ENCODE data around the gene MYO10.

Gene MYO10

DNA sequence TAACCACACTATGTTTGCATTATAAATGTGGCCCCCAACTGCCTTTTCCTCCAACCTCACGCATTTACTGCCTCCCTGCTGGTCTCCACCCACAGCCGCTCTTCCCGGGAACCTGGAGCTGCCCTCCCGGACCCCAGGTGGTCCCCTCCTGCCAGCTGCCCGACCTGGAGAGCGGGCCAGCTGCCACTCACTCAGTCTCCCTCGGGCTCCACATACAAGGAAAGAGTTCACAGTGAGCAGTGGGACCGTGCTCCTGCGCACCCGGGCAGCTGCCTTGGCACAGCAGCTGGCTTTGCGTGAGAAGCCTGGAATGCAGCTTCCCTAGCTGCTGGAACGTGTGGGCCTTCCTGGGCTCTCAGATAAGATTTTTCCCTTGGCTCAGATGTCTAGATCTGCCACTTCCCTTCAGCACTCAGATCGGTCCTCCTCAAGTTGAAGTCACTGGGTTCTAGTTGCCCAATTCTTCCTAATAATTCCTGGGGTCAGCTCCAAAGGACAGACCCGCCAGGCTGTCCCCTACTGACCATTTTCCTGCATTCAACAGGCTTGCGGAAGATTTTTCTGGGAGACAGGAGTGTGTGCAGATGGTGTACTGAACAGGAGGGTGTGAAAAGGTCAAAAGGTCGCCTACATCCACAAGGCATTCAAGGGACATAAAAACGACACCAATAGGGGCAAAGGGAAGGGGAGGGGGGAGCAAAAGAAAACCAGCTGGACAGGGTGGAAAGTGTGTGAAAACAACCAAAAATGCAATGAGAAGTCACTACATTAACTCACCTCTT is 69.1 kb downstream of the MYO10 start:
- DNase-seq (ENCODE audit: insufficient read length, low spot score) (no peak), FAIRE-seq (peak; percentile 38)

DNA sequence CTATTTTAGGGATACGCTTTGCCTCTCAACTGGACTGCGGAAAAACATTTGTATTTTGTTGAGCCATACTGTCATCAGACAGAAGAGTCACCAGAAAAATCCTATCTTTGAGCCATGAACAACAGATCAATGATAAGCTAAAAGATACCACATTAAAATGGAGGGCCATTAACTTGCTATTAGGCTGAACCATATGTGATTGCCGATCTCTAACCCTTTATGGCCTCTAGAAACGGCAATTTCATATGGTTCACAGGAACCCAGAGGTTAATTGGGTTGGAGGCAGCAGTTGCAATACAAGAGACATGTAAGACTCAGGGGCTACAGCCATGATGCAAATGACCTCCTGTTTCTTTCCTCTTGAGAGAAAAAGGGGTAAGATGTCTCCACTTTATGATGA is 69.8 kb downstream of the MYO10 start:
- DNase-seq (ENCODE audit: insufficient read length, low spot score) (no peak), FAIRE-seq (no peak)

DNA sequence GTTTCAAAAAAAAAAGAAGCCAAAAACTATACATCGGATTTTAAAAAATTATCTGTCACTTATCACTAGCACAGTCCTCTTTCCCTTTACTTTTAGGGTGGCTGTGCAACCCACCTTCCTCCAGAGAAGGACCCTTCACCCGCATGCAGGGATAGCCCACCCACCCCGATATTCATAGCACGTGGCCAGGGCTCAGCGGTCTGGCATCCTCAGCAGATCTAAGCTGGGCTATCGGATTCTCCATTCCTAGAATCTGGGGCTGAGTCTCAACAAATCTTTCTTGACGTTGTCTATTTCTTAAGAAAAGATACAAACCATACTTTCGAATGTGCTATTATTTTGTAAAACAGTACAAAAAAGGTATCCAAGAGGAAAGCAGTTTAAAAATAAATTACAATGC is 70.9 kb downstream of the MYO10 start:
- DNase-seq (ENCODE audit: insufficient read length, low spot score) (no peak), FAIRE-seq (no peak)

DNA sequence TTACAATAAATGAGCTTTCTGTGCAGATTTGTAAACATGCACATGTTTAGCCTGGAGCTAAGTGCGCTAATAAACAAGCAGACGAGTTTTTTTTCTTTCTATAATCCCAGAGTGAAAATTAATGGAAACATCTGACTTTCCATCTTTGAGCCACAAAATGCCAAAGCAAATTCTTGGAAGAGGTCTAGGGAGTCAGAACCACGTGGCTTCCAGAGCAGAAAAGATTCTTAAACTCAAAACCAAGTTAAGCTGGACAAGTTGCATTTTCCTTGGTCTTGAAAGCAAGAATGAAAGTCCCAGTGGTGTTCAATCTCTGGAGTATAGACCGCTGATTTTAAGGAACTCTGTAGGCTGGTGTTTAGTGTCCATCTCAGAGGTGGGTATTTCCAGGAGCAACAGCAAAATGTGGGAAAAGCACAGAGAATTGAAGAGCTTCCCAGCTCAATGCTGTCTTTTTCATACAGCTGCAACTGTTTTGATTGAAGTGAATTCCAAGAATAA is 71.4 kb downstream of the MYO10 start:
- DNase-seq (ENCODE audit: insufficient read length, low spot score) (no peak), FAIRE-seq (no peak)

DNA sequence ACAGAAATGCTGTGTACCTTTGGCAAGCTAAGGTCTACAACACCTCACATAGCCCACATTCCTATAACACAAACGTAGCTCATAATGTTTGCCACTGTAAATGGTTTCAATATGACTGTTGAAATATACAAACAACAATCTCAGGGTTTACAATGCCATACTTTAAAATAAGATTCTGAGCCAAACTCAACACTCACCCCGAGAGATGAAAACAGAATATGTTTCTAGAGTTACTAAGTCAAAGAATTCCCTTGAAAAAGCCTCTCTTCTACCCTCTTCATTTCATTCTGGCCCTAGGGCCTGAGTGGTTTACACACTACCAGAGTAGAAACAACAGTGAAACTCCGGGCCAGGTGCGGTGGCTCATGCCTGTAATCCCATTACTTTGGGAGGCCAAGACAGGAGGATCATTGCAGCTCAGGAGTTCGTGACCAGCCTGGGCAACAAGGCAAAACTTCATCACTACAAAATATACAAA is 72.6 kb downstream of the MYO10 start:
- FAIRE-seq (no peak), DNase-seq (ENCODE audit: insufficient read length, low spot score) (no peak)

DNA sequence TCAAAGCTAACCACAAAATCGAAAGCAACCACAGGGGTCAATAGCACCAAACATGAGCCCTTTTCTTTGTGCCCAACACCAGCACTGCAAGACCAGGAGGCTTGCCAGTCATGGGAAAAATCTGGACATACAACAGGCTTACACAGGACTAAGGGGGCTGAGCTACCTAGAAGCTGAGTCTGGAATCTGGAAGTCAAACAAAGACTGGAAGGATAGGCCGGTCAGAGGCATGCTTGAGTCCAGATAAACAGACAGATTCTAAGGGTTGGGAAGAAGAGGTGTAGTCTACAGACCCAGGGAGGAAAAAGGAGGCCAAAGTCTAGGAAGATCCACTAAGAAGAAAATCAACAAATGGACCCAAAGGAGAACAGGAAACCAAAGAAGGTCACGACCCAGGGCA is 73.3 kb downstream of the MYO10 start:
- DNase-seq (ENCODE audit: insufficient read length, low spot score) (no peak), FAIRE-seq (no peak)

DNA sequence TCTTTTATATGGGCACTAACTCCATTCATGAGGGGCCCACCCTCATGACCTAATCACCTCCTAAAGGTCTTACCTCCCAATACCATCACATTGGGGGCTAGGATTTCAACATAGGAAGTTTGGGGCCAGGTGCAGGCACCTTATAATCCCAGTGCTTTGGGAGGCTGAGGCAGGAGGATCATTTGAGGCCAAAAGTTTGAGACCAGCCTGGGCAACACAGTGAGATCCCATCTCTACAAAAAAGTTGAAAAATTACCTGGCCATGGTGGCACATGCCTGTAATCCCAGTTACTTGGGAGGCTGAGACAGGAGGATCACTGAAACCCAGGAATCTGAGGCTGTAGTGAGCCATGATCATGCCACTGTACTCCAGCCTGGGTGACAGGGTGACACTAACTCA is 76.7 kb downstream of the MYO10 start:
- FAIRE-seq (no peak), DNase-seq (ENCODE audit: insufficient read length, low spot score) (no peak)

DNA sequence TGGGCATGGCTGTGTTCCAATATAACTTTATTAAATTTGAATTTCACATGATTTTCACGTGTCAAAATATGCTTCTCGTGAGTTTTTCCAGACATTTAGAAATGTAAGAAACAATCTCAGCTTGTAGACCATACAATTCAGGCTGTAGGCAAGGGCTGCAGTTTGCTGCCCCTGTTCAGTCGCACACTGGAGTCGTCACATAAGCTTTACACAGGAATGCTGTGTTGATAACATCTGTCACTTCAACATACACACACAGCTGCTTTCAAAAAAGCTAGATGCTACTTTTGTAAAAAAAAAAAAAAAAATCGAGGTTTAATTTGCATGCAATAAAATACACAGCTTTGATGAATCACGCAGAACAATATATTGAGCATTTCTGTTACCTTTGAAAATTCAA is 77.9 kb downstream of the MYO10 start:
- DNase-seq (ENCODE audit: insufficient read length, low spot score) (no peak), FAIRE-seq (no peak)

DNA sequence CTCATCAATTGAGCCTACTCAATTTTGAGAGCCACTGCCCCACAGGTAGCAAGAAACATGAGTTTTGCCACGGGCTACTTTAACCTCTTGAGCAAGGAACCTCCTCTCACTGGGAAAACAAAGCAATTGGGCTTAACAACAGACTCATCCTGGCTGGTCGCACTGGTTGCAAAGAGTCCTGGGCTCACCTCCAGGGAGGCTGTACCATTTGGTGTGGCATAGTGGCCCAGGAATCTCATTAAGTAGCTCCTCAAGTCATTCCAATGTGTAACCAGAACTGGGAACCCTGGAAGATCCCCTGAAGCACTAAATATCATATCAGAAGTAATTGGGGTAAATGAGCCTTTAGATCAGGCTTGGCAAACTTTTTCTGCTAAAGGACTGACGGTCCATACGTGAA is 78.5 kb downstream of the MYO10 start:
- DNase-seq (ENCODE audit: insufficient read length, low spot score), result no peak
- no peak for FAIRE-seq

DNA sequence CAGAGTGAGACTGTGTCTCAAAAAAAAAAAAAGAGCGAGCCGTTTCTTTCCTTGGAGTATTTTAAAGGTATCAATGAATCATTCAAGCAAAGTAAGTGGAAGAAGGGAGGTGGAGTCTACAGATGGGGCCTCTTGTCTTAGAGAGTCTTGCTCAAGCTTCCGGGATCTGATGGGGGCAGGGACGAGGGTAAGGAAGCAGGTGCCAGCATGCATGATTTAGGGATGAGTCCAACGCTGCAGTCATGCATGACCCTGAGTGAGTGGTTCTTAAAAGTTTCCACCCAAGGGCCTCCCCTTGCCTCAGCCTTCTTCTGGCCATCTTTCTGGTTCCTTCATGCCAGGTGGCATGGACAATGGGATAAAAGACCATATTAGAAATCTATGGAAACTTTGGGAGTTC is 79.6 kb downstream of the MYO10 start:
- DNase-seq (ENCODE audit: insufficient read length, low spot score), result no peak
- FAIRE-seq, result no peak

DNA sequence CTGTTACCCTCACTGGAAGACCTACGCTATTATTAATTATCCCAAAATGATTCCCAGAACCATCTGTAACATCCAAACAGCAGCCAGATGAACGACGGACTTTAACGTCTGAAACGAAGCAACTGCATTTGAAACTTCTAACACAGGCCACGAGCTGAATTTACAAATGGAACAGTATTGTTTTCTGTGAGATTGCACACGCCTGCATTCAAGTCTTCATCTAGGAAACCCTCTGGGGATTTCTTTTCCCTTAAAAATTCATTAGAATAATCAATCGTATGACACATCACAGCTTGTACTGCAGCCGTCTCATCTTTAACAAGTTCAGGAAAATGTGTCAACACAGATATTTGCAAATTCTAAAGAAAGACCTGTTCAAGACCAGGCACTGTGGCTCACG is 80.2 kb downstream of the MYO10 start:
- FAIRE-seq (no peak), DNase-seq (ENCODE audit: insufficient read length, low spot score) (no peak)

DNA sequence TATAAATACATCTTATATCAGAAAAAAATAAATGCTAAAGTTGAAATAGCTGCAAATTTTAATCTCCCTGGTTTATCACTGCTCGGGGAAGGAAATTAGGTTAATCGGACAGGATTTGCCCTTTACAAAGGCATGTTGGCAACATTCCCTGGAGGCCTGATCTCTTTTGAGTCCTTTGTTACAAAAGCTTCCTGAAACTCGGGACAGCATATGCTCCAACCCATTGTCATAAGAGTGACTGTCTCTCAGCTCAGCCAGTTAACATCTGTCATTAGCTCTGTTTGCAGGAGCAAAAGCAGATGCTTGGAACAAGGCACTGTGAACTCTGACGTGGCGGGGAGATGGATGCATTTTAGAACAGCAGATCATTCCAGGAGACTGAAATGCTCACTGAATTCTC is 80.6 kb downstream of the MYO10 start:
- DNase-seq (ENCODE audit: insufficient read length, low spot score) (no peak), FAIRE-seq (no peak)

DNA sequence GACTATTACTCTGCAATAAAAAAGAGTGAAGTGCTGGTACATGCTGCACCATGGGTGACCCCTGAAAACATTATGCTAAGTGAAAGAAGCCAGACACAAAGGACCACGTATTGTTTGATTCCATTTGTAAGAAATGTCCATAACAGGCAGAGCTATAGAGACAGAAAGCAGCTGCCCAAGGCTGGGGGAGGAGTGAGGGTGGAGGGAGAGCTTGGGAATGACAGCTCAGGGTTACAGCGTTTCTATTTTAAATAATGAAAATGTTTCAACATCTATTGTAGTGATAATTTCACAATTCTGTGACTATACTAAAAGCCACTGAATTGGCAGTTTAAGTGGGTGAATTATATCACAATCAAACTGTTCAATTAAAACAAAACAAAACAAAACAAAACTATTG is 81.7 kb downstream of the MYO10 start:
- no peak for FAIRE-seq
- DNase-seq (ENCODE audit: insufficient read length, low spot score), result no peak

DNA sequence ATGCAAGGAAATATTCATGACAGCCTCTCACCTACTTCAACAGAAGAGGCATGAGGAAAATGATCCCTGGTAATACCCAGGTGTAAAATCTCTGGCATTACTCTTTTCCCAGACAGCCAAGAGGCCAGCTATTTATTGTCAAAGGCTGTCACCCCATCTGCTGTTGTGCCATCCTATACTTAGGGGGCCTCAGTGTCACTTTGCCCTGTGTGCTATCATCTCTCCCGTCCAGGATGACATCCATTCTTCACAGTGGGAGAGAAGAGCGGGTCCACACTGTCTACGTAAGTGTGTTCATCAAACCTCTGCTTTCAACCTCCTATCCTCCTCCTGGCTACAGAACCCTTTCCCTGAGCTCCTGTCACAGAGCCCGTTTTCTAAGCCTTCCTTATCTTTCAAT is 82.6 kb downstream of the MYO10 start:
- DNase-seq (ENCODE audit: insufficient read length, low spot score), result no peak
- FAIRE-seq, result no peak

DNA sequence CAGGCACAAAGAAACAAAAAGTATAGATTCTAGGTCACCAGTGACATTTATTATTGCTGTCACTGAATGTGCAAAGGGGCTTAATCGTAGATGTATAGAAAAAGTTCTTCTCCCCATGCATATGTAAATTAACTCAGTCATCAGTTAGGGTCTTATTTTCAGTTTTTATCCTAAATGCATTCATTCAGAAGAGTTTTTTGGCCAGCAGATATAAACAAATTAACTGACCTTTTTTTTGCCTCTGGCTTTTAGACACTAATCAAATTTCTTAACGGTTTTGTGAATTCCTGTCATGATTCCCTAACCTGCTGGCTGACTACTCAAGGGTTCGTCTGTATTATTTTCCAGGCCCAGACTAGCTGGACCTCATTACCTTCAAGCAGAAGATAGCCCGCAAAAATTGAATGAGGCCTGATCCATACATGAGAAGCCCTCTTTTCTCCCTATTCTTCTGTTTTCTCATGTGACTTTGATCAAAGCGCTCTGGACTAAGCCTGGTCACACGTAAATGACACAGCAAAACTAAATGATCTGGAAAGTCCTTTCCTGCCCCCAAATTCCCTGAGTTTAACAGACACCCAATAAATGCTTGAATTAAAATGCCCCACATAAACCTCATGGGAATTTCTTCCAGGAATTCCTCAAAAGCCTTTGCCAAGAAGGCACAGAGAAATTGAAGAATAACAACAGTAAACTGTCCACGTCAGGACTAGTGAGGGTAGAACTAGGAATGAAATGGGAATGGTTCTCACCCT is 83.7 kb downstream of the MYO10 start:
- FAIRE-seq (no peak), DNase-seq (ENCODE audit: insufficient read length, low spot score) (no peak)

DNA sequence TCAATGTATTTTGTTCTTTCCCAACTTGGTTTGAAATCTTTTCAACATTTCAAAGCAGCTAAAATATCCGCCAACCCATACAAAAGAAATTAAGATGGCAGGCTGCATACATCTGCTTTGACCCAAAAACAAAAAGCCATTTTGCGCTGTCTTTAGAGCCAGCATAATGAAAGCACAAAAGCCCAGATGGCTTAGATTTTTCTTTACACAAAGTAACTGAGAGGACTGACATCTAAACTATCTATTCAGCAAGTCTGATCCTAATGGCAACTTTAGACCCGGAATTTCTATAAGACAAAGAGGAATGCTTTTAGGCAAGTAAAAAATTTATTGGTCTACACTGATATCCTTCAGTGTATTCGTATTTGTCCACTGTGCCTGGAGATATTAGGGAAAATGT is 86.3 kb downstream of the MYO10 start:
- FAIRE-seq (no peak), DNase-seq (ENCODE audit: insufficient read length, low spot score) (no peak)

DNA sequence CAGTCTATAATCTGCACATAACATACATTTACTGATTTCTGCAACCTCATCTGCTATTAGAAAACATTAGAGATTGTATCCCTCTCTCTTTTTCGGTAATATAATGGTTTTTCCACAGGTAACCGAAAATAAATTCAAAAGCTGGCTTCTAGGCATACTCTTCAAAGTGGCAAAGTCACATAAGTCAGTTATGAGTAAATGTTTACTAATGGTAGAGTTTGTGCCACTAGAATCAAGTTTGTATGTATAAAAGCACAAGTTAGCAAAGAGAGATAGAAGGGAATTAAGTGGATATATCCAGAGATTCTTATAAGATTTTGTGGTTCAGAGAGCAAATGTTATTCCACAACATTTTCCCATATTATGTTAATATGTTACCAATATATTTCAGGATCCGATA is 86.9 kb downstream of the MYO10 start:
- FAIRE-seq (no peak), DNase-seq (ENCODE audit: insufficient read length, low spot score) (no peak)

DNA sequence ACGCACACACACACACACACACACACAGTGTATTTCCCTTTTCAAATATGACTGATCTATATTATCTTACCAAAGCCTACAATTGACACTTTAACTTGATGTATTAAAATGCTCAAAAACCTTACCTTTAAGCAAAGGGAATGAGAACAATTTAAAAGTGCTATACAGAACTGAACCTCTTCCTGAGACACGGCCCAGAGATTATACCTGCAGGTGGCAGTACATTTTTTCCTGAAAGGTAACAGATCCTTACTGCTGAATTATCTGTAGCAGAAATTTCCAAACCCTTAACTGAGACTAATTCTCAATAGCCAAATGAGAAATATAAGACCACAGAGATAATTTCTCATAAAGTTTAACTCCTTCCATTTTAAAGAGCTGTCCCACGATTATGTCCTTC is 91.1 kb downstream of the MYO10 start:
- FAIRE-seq (no peak), DNase-seq (ENCODE audit: insufficient read length, low spot score) (no peak)

DNA sequence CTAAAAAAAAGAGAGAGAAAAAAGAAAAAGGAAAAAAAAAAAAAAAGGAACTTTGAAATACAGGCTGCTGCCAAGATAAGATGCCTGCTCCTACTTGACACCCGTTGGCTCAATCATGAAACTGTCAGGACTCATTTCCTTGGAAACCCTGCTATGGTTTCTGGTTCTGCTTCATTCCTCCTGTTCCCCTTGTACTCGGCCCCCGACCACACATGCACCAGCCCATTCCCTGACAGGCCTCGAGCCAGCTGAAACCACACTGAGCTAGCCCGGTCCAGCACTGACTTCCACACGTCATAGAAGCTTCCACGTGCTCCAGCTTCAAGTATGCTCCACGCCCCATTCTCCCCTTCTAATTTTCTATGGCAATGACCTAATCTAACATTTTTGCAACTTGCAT is 93.2 kb downstream of the MYO10 start:
- FAIRE-seq (no peak), DNase-seq (ENCODE audit: insufficient read length, low spot score) (no peak)

DNA sequence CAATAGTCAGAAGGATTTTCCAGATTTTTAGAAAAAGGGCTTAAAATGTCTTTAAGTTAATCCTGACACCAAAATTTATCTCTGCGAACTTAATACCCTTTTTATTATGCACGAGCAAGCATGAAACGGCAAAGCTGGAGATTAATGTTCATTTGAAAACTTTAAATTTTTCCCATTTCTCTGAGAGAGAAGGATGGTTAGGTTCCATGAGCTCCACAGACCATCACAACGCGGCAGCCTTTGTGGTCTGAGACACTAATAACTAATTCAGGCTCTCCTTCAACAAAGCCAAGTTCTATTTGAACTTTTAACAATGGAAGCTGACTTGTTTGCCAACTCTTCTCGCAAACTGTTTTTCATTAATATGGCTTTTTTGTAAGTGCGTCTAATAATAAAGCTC is 94.7 kb downstream of the MYO10 start:
- no peak for FAIRE-seq

DNA sequence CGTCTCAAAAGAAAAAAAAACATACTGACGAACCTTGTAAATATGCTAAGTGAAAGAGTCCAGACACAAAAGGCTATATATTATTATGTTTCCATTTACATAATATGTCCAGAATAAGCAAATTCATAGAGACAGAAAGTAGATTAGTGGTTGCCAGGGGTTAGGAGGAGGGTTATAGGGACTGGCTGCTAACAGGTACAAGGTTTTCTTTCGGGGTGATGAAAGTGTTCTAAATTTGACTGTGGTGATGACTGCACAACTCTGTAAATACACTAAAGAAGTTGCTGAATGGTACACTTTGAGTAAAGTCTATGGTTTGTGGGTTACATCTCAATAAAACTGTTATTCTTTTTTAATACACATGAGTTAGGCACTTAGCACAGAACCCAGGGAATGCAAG is 98.8 kb downstream of the MYO10 start:
- DNase-seq (ENCODE audit: insufficient read length, low spot score) (no peak), FAIRE-seq (no peak)

More for the DNA sequence above, 94.7 kb downstream of the MYO10 start:
- no peak for DNase-seq (ENCODE audit: insufficient read length, low spot score)

DNA sequence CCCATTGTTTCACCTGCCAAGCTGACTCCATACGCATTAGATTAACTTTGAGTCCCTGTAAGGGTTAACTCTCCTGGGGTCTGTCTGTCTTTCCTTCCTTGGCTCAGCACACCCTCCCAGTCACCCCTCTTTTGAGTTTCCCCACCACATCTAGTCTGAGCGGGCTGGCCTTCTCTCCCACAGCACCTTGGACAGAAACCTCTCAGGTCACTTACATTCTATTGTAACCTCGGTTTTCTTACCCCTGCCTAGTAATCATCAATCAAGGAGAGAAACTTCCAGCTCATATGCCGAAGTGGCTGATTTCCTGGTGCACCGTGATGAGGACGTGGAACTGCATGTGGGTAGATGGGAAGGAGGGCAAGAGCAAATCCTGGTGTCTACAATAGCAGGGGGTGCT is 102.1 kb downstream of the MYO10 start:
- FAIRE-seq (no peak), DNase-seq (ENCODE audit: insufficient read length, low spot score) (no peak)

Measured in HTR-8/SVneo (cell line).